Left ventricle myocardium inferior (tissue), 1 donor: Measurements from ENCODE around the gene WSB1. TPM values are rescaled to one million over a fixed set of nuclear protein-coding genes. Genes with fewer than 3 reads are reported as not detected.

Experiments used
- DNase-seq: peaks from one replicate; pipeline ENCODE4 v3.0.0-alpha.2; 2020
- H3K27ac ChIP-seq: fragments of 200-600 bp; replicated peaks from 2 replicates; pipeline ENCODE4 v1.8.0; 2021
- H3K27me3 ChIP-seq: fragments of 200-600 bp; 2 replicates; pipeline ENCODE4 v1.8.0; 2021; ENCODE audit warnings: low read depth
- H3K36me3 ChIP-seq: fragments of 200-600 bp; 2 replicates; pipeline ENCODE4 v1.8.0; 2021
- H3K4me1 ChIP-seq: fragments of 200-600 bp; 2 replicates; pipeline ENCODE4 v1.8.0; 2021
- H3K4me3 ChIP-seq: fragments of 200-600 bp; 2 replicates; pipeline ENCODE4 v1.8.0; 2021; ENCODE audit warnings: mild to moderate bottlenecking, moderate library complexity
- H3K9me3 ChIP-seq: fragments of 200-600 bp; replicated peaks from 2 replicates; pipeline ENCODE4 v1.8.0; 2021
- CTCF ChIP-seq: fragments of 200-600 bp; IDR thresholded peaks from 2 replicates; pipeline ENCODE4 v1.8.0; 2021; ENCODE audit warnings: antibody characterized with exemption, mild to moderate bottlenecking, borderline replicate concordance
- intact Hi-C: fragments of 100-400 bp; cut with micrococcal nuclease; formaldehyde crosslinking; loops from one replicate; pipeline ENCODE4 v1.11.0; 2022
- microRNA-seq: library from miRNA; unstranded; fragments of <30 nt; microRNA quantifications from one replicate; pipeline ENCODE4 v1.2.0, GENCODE V29; 2020
- total RNA-seq: library from RNA; stranded (reverse); fragmentation: NEBNext Ultra II Directional; extraction: Animal tissue kit (Norgen Biotek cat#: 25700); gene quantifications from one replicate; pipeline ENCODE4 v1.2.1, GENCODE V29; 2021
- donor health status: DM: no; HTN: yes; CAD: no; lungs with severe emphysema.

Gene WSB1
- total RNA-seq, 1 donor from 2014 or later, result 53.3 TPM

GRCh38 chr17:27361695-27362094 is 67.8 kb downstream of the WSB1 start:
- no peak for TF ChIP-seq CTCF
- DNase-seq, result no peak
- intact Hi-C loops, result no loop called here
- H3K4me3 ChIP-seq, result no peak overlapping the region
- H3K27ac ChIP-seq, result no peak overlapping the region
- no peaks in the 10 kb centered on the region for H3K36me3 ChIP-seq
- H3K4me1 ChIP-seq, result peaks cover 6% of the 10 kb centered on the region
- no peaks in the 10 kb centered on the region for H3K9me3 ChIP-seq
- no peaks in the 10 kb centered on the region for H3K27me3 ChIP-seq

- no peak for TF ChIP-seq CTCF
- Histone ChIP-seq H3K36me3 (no peaks in the 10 kb centered on the region), H3K4me3 (no peak overlapping the region), H3K9me3 (no peaks in the 10 kb centered on the region), H3K4me1 (peaks cover 6% of the 10 kb centered on the region), H3K27ac (no peak overlapping the region), H3K27me3 (no peaks in the 10 kb centered on the region)
- no peak for DNase-seq
- intact Hi-C loops, result no loop called here
These were observed 68.6 kb downstream of the WSB1 start for GRCh38 chr17:27362503-27362902.

- Histone ChIP-seq H3K27me3 (no peaks in the 10 kb centered on the region), H3K36me3 (no peaks in the 10 kb centered on the region), H3K4me1 (peaks cover 6% of the 10 kb centered on the region), H3K4me3 (no peak overlapping the region), H3K27ac (no peak overlapping the region), H3K9me3 (no peaks in the 10 kb centered on the region)
- intact Hi-C loops, result no loop called here
- no peak for DNase-seq
- TF ChIP-seq CTCF, result no peak
These were observed 69.0 kb downstream of the WSB1 start for GRCh38 chr17:27362909-27363308.

GRCh38 chr17:27363326-27363725 is 69.4 kb downstream of the WSB1 start:
- no peak for TF ChIP-seq CTCF
- Histone ChIP-seq H3K36me3 (no peaks in the 10 kb centered on the region), H3K4me3 (no peak overlapping the region), H3K27me3 (no peaks in the 10 kb centered on the region), H3K9me3 (no peaks in the 10 kb centered on the region), H3K27ac (peak overlapping the region; percentile 37), H3K4me1 (peaks cover 6% of the 10 kb centered on the region)
- intact Hi-C loops, result no loop called here
- no peak for DNase-seq

Small RNAs within 50 kb of the gene (microRNA-seq; reads per million reads assigned to microRNA genes)
- not detected for gene MIR4522

Other genes starting within 250 kb of the WSB1 start
- gene KSR1, start 162.3 kb downstream of the WSB1 start, total RNA-seq, result 9.5 TPM